Cerebellar cortex (tissue), 1 donor: ENCODE data around the gene ACAA1.

Source experiments
- DNase-seq: peaks from one replicate; pipeline ENCODE4 v3.0.0-alpha.2; 2015; ENCODE audit warnings: low spot score

ACAA1 gene

GRCh38 chr3:38119248-38119544, 17.7 kb downstream of the ACAA1 start:
- no peak for DNase-seq

GRCh38 chr3:38118421-38119247, 18.3 kb downstream of the ACAA1 start:
- DNase-seq, result no peak

- DNase-seq, result peak; percentile 59
Measured at GRCh38 chr3:38117748-38118420, 19.0 kb downstream of the ACAA1 start.

- peak; percentile 42 for DNase-seq
Measured at GRCh38 chr3:38117163-38117716, 19.7 kb downstream of the ACAA1 start.

GRCh38 chr3:38116471-38117162, 20.3 kb downstream of the ACAA1 start:
- no peak for DNase-seq

GRCh38 chr3:38115645-38116427, 21.1 kb downstream of the ACAA1 start:
- DNase-seq, result no peak

GRCh38 chr3:38114875-38115644, 21.9 kb downstream of the ACAA1 start:
- no peak for DNase-seq

- DNase-seq, result no peak
Measured at GRCh38 chr3:38114052-38114874, 22.7 kb downstream of the ACAA1 start.

GRCh38 chr3:38112378-38112761, 24.6 kb downstream of the ACAA1 start:
- no peak for DNase-seq

GRCh38 chr3:38111696-38112377, 25.1 kb downstream of the ACAA1 start:
- DNase-seq, result no peak

- no peak for DNase-seq
Measured at GRCh38 chr3:38111201-38111600, 25.7 kb downstream of the ACAA1 start.

- DNase-seq, result no peak
Measured at GRCh38 chr3:38110314-38111050, 26.4 kb downstream of the ACAA1 start.

- no peak for DNase-seq
Measured at GRCh38 chr3:38109580-38110313, 27.2 kb downstream of the ACAA1 start.

GRCh38 chr3:38108649-38109579, 28.0 kb downstream of the ACAA1 start:
- no peak for DNase-seq

GRCh38 chr3:38107911-38108648, 28.8 kb downstream of the ACAA1 start:
- no peak for DNase-seq

GRCh38 chr3:38105525-38105924, 31.4 kb downstream of the ACAA1 start:
- no peak for DNase-seq

- DNase-seq, result no peak
Measured at GRCh38 chr3:38102444-38102814, 34.5 kb downstream of the ACAA1 start.
